OCI-LY3 (cell line): ENCODE results near the gene LEMD3.

Experiments used
- EZH2phosphoT487 ChIP-seq: fragments of 200-600 bp; shearing (Covaris generic); IDR thresholded peaks from 2 replicates; pipeline ENCODE4 v1.6.1; 2018; ENCODE audit warnings: antibody characterized with exemption, mixed run types, low read depth
- TF ChIP-seq, protein P1 (sequence below): fragments of 200-600, 300-600 bp; sonication (generic); IDR thresholded peaks from 2 replicates; pipeline ENCODE4 v1.5.1; 2014; ENCODE audit warnings: antibody characterized with exemption, low read length, low read depth

DNA sequence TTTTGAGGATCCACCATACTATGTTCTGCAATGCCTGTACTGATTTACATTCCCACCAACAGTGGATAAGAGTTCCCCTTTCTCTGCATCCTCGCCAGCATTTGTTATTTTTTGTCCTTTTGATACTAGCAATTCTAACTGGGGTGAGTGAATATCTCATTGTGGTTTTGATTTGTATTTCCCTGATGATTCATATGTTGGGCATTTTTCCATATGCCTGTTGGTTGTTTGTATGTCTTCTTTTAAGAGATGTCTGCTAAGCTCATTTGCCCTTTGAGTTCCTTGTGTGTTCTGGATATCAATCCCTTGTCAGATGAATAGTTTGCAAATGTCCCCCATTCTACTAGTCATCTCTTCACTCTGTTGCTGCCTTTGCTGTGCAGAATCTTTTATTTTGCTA, 60.1 kb downstream of the LEMD3 start:
- TF ChIP-seq EZH2phosphoT487 = no peak
- TF ChIP-seq, protein P1, sequence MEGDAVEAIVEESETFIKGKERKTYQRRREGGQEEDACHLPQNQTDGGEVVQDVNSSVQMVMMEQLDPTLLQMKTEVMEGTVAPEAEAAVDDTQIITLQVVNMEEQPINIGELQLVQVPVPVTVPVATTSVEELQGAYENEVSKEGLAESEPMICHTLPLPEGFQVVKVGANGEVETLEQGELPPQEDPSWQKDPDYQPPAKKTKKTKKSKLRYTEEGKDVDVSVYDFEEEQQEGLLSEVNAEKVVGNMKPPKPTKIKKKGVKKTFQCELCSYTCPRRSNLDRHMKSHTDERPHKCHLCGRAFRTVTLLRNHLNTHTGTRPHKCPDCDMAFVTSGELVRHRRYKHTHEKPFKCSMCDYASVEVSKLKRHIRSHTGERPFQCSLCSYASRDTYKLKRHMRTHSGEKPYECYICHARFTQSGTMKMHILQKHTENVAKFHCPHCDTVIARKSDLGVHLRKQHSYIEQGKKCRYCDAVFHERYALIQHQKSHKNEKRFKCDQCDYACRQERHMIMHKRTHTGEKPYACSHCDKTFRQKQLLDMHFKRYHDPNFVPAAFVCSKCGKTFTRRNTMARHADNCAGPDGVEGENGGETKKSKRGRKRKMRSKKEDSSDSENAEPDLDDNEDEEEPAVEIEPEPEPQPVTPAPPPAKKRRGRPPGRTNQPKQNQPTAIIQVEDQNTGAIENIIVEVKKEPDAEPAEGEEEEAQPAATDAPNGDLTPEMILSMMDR = no peak
